ENCODE data around the gene WDR20. TPM values are rescaled to one million over a fixed set of nuclear protein-coding genes. Genes with fewer than 3 reads are reported as not detected.

The WDR20 gene
- polyA plus RNA-seq, 1 donor (not counting 4 experiments of a cell fraction or from before 2014, with no cell fraction given): 24.5 TPM

DNA sequence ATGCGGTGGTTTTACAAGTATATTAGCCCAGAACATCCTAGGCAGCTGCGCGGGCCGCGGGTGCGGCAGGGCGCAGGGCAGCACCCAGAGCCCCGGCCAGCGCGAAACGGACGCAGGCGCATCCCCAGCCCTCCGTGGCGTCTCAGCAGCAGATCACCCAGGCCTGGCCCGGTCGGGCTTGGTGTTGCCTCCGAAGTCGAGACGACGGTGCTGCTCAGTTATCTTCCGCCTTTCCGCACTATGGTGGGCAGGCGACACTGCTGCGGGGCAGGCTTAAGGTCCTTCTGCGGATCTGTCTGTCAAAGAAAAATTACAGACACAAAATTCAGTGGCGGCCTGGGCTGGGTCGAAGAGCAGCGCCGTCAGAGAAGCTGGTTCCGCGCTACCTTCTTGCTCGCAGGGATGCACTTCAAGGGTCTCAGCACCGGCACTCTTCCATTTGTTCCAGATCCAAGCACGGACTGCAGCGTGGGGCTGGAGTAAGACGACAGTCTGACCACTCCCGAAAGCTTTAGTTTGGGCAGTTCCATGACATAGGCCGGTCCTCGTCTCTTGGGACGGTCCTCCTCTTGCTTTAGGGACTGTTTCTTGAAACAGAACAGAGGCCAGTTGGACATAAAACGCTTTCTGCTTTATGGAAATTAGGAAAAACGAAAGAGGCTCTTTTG, 89.5 kb downstream of the WDR20 start:
- no peak overlapping the region for H3K9ac ChIP-seq (ENCODE audit: control insufficient read depth, extremely low read depth, insufficient read depth, low read length)
- H3K9me3 ChIP-seq (ENCODE audit: control insufficient read depth, low read depth, low read length): no peaks in the 10 kb centered on the region
- no peaks in the 10 kb centered on the region for H3K4me1 ChIP-seq (ENCODE audit: control insufficient read depth, extremely low read depth, insufficient read depth, low read length)
- no peaks in the 10 kb centered on the region for H3K79me2 ChIP-seq (ENCODE audit: control insufficient read depth, insufficient read depth, low read length)
- no peaks in the 10 kb centered on the region for H3K9me1 ChIP-seq (ENCODE audit: control insufficient read depth, extremely low read depth, insufficient read depth, low read length)
- H3K27ac ChIP-seq (ENCODE audit: control insufficient read depth, insufficient read depth, low read length): no peak overlapping the region
- no peak for FAIRE-seq
- no peak overlapping the region for H3K4me3 ChIP-seq (ENCODE audit: control insufficient read depth in 2 of 3, extremely low read depth in 1 of 3, insufficient read depth in 2 of 3, low read depth in 1 of 3, low read length in 3 of 3)
- H3K36me3 ChIP-seq (ENCODE audit: control insufficient read depth in 2 of 2, extremely low read depth in 1 of 2, insufficient read depth in 2 of 2, low read length in 2 of 2): peaks cover 12 to 15% of the 10 kb centered on the region in 2 experiments
- TF ChIP-seq, protein P1, sequence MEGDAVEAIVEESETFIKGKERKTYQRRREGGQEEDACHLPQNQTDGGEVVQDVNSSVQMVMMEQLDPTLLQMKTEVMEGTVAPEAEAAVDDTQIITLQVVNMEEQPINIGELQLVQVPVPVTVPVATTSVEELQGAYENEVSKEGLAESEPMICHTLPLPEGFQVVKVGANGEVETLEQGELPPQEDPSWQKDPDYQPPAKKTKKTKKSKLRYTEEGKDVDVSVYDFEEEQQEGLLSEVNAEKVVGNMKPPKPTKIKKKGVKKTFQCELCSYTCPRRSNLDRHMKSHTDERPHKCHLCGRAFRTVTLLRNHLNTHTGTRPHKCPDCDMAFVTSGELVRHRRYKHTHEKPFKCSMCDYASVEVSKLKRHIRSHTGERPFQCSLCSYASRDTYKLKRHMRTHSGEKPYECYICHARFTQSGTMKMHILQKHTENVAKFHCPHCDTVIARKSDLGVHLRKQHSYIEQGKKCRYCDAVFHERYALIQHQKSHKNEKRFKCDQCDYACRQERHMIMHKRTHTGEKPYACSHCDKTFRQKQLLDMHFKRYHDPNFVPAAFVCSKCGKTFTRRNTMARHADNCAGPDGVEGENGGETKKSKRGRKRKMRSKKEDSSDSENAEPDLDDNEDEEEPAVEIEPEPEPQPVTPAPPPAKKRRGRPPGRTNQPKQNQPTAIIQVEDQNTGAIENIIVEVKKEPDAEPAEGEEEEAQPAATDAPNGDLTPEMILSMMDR (optimal IDR thresholded peaks at IDR 0.05 in 1 of 3, IDR thresholded peaks at IDR 0.05 in 1 of 3, conservative IDR thresholded peaks at IDR 0.05 in 1 of 3; ENCODE audit: extremely low read depth in 1 of 3, insufficient read depth in 2 of 3, low read length in 3 of 3): no peak
- TF ChIP-seq EZH2 (IDR thresholded peaks at IDR 0.05; ENCODE audit: low read length): no peak
- no peaks in the 10 kb centered on the region for H4K20me1 ChIP-seq (ENCODE audit: control insufficient read depth, extremely low read depth, insufficient read depth, low read length)
- H3K27me3 ChIP-seq (ENCODE audit: control insufficient read depth, extremely low read depth, insufficient read depth, low read length): no peaks in the 10 kb centered on the region
- no peak overlapping the region for H2AFZ ChIP-seq (ENCODE audit: control insufficient read depth, low read length)
- no peak for DNase-seq (ENCODE audit: low read depth, low spot score)
- dilution Hi-C loops (cut with MboI; ENCODE audit: extremely low pct_ligation_motif_present, low sequenced_read_pairs): no loop called here
- H3K4me2 ChIP-seq (ENCODE audit: control insufficient read depth, extremely low read depth, insufficient read depth, low read depth, low read length): no peak overlapping the region

DNA sequence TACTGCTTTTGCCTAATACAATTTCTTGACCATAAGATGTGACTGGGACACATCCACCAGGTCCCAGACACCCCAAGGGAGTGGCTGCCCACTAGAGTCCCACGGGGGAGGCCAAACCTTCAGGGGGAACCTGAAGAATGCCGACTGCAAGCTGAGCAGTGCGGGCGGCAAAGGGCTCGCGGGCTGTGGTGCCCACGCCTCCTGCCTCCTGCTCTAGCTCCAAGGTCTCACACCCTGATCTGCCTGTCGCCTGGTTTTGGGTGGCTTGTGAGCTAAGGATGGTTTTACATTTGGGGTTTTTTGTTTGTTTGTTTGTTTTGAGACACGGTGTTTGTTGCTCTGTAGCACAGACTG, 90.0 kb downstream of the WDR20 start:
- Histone ChIP-seq H3K27ac (ENCODE audit: control insufficient read depth, insufficient read depth, low read length) (no peak overlapping the region), H4K20me1 (ENCODE audit: control insufficient read depth, extremely low read depth, insufficient read depth, low read length) (no peaks in the 10 kb centered on the region), H3K4me3 (ENCODE audit: control insufficient read depth in 2 of 3, extremely low read depth in 1 of 3, insufficient read depth in 2 of 3, low read depth in 1 of 3, low read length in 3 of 3) (no peak overlapping the region), H3K27me3 (ENCODE audit: control insufficient read depth, extremely low read depth, insufficient read depth, low read length) (no peaks in the 10 kb centered on the region), H3K9me3 (ENCODE audit: control insufficient read depth, low read depth, low read length) (no peaks in the 10 kb centered on the region), H3K79me2 (ENCODE audit: control insufficient read depth, insufficient read depth, low read length) (peaks cover 2% of the 10 kb centered on the region), H2AFZ (ENCODE audit: control insufficient read depth, low read length) (no peak overlapping the region), H3K4me1 (ENCODE audit: control insufficient read depth, extremely low read depth, insufficient read depth, low read length) (no peaks in the 10 kb centered on the region), H3K4me2 (ENCODE audit: control insufficient read depth, extremely low read depth, insufficient read depth, low read depth, low read length) (no peak overlapping the region), H3K9ac (ENCODE audit: control insufficient read depth, extremely low read depth, insufficient read depth, low read length) (no peak overlapping the region), H3K36me3 (ENCODE audit: control insufficient read depth in 2 of 2, extremely low read depth in 1 of 2, insufficient read depth in 2 of 2, low read length in 2 of 2) (peaks cover 12 to 15% of the 10 kb centered on the region in 2 experiments), H3K9me1 (ENCODE audit: control insufficient read depth, extremely low read depth, insufficient read depth, low read length) (no peaks in the 10 kb centered on the region)
- no peak for DNase-seq (ENCODE audit: low read depth, low spot score)
- FAIRE-seq: no peak
- TF ChIP-seq EZH2 (IDR thresholded peaks at IDR 0.05; ENCODE audit: low read length): no peak
- TF ChIP-seq, protein P1 (optimal IDR thresholded peaks at IDR 0.05 in 1 of 3, IDR thresholded peaks at IDR 0.05 in 1 of 3, conservative IDR thresholded peaks at IDR 0.05 in 1 of 3; ENCODE audit: extremely low read depth in 1 of 3, insufficient read depth in 2 of 3, low read length in 3 of 3): no peak
- dilution Hi-C loops (cut with MboI; ENCODE audit: extremely low pct_ligation_motif_present, low sequenced_read_pairs): no loop called here
